ENCODE measurements around the gene NT5DC1. TPM values are rescaled to one million over a fixed set of nuclear protein-coding genes. Genes with fewer than 3 reads are reported as not detected.
A peak's percentile ranks its signal among the peaks of the same experiment; 100 is the strongest.

Gene NT5DC1
- total and polyA plus RNA-seq, 2 experiments from 2014 or later: 27.0 to 29.8 TPM

GRCh38 chr6:116156405-116157326 lies 56.0 kb downstream of the NT5DC1 start:
- peak overlapping the region; percentile 38 for H3K27ac Mint-ChIP-seq
- H3K36me3 Mint-ChIP-seq (ENCODE audit: low read depth): peaks cover 10% of the 10 kb centered on the region; the same call in 2 of the 3 replicates
- Histone ChIP-seq H3F3A (replicated peaks; ENCODE audit: low read depth) (no peaks in the 10 kb centered on the region), H4K20me1 (replicated peaks; ENCODE audit: insufficient read depth) (no peaks in the 10 kb centered on the region), H3K4me1 (ENCODE audit: insufficient read depth) (peaks cover 15% of the 10 kb centered on the region), H3K4me3 (no peak overlapping the region), H3K79me2 (replicated peaks; ENCODE audit: insufficient read depth) (no peaks in the 10 kb centered on the region), H2AFZ (no peak overlapping the region), H3K9me2 (ENCODE audit: insufficient read depth) (no peaks in the 10 kb centered on the region), H3K4me2 (no peak overlapping the region), H3K27me3 (ENCODE audit: insufficient read depth) (no peaks in the 10 kb centered on the region), H3K36me3 (ENCODE audit: insufficient read depth) (0 out of 2 replicates have a peak, but pooled peaks cover 6% of the 10 kb centered on the region), H3K27ac (ENCODE audit: low read depth) (no peak overlapping the region)
- DNase-seq (ENCODE audit: low spot score) (no peak), ATAC-seq (no peak)
- H3K27me3 Mint-ChIP-seq (ENCODE audit: insufficient read depth, low read depth, poor library complexity): peaks cover 1% of the 10 kb centered on the region
- no peak overlapping the region for H3K4me3 Mint-ChIP-seq
- no peak for TF ChIP-seq JUNB (IDR thresholded peaks at IDR 0.05; ENCODE audit: unreplicated experiment)
- no peak for TF ChIP-seq CTCF (conservative IDR thresholded peaks at IDR 0.05; ENCODE audit: low read depth in 2 of 2)
- H3K9me3 Mint-ChIP-seq: peaks cover 5% of the 10 kb centered on the region; the same call in 1 of the 3 replicates
- peaks cover 31% of the 10 kb centered on the region for H3K4me1 Mint-ChIP-seq

- no peak overlapping the region for H3K4me3 Mint-ChIP-seq
- H3K4me1 Mint-ChIP-seq: peaks cover 26% of the 10 kb centered on the region
- no peak for DNase-seq (ENCODE audit: low spot score)
- Histone ChIP-seq H3K27me3 (ENCODE audit: insufficient read depth) (no peaks in the 10 kb centered on the region), H3K4me2 (no peak overlapping the region), H4K20me1 (replicated peaks; ENCODE audit: insufficient read depth) (no peaks in the 10 kb centered on the region), H2AFZ (no peak overlapping the region), H3K4me3 (no peak overlapping the region), H3K36me3 (ENCODE audit: insufficient read depth) (0 out of 2 replicates have a peak, but pooled peaks cover 6% of the 10 kb centered on the region), H3K79me2 (replicated peaks; ENCODE audit: insufficient read depth) (no peaks in the 10 kb centered on the region), H3K9me2 (ENCODE audit: insufficient read depth) (no peaks in the 10 kb centered on the region), H3K27ac (ENCODE audit: low read depth) (no peak overlapping the region), H3K4me1 (ENCODE audit: insufficient read depth) (peaks cover 15% of the 10 kb centered on the region), H3F3A (replicated peaks; ENCODE audit: low read depth) (no peaks in the 10 kb centered on the region)
- peaks cover 13% of the 10 kb centered on the region; the same call in 2 of the 3 replicates for H3K36me3 Mint-ChIP-seq (ENCODE audit: low read depth)
- H3K27me3 Mint-ChIP-seq (ENCODE audit: insufficient read depth, low read depth, poor library complexity): no peaks in the 10 kb centered on the region
- peaks cover 5% of the 10 kb centered on the region; the same call in 1 of the 3 replicates for H3K9me3 Mint-ChIP-seq
- no peak overlapping the region for H3K27ac Mint-ChIP-seq
- no peak for ATAC-seq
- TF ChIP-seq ETS1 (IDR thresholded peaks at IDR 0.05): no peak
Observed at GRCh38 chr6:116157391-116157790, 56.7 kb downstream of the NT5DC1 start.

- Mint-ChIP-seq H3K4me1 (peaks cover 23% of the 10 kb centered on the region), H3K27ac (peak overlapping the region; percentile 85), H3K27me3 (ENCODE audit: insufficient read depth, low read depth, poor library complexity) (peaks cover 2% of the 10 kb centered on the region), H3K36me3 (ENCODE audit: low read depth) (peaks cover 17% of the 10 kb centered on the region; the same call in 2 of the 3 replicates), H3K9me3 (peaks cover 5% of the 10 kb centered on the region; the same call in 1 of the 3 replicates), H3K4me3 (peak overlapping the region; percentile 25; the same call in 1 of the 3 replicates)
- Histone ChIP-seq H3K4me1 (ENCODE audit: insufficient read depth) (peaks cover 15% of the 10 kb centered on the region), H3K9me2 (ENCODE audit: insufficient read depth) (no peaks in the 10 kb centered on the region), H4K20me1 (replicated peaks; ENCODE audit: insufficient read depth) (no peaks in the 10 kb centered on the region), H3K4me2 (peak overlapping the region; percentile 17; the same call in 1 of the 2 replicates), H3F3A (replicated peaks; ENCODE audit: low read depth) (no peaks in the 10 kb centered on the region), H3K27ac (ENCODE audit: low read depth) (no peak overlapping the region), H3K36me3 (ENCODE audit: insufficient read depth) (0 out of 2 replicates have a peak, but pooled peaks cover 6% of the 10 kb centered on the region), H2AFZ (no peak overlapping the region), H3K79me2 (replicated peaks; ENCODE audit: insufficient read depth) (peaks cover 6% of the 10 kb centered on the region; the same call in 1 of the 2 replicates), H3K4me3 (no peak overlapping the region), H3K27me3 (ENCODE audit: insufficient read depth) (no peaks in the 10 kb centered on the region)
- ATAC-seq (no peak), DNase-seq (ENCODE audit: low spot score) (no peak)
- TF ChIP-seq JUNB (IDR thresholded peaks at IDR 0.05; ENCODE audit: unreplicated experiment) (no peak), POLR2AphosphoS5 (IDR thresholded peaks at IDR 0.05; ENCODE audit: low read depth) (no peak), CREB1 (CRISPR knock-in tag; IDR thresholded peaks at IDR 0.05; ENCODE audit: low read depth) (no peak), STAT1 (IDR thresholded peaks at IDR 0.05; ENCODE audit: unreplicated experiment) (no peak), EZH2 (IDR thresholded peaks at IDR 0.05; ENCODE audit: low read depth, unreplicated experiment) (no peak)
Observed at GRCh38 chr6:116158641-116159040, 58.0 kb downstream of the NT5DC1 start.

Data from GM23338 (cell line).